Measurements from ENCODE around the gene CYRIA.

Gene CYRIA

GRCh38 chr2:16660114-16660513 is 5.5 kb downstream of the CYRIA start:
- no peaks in the 10 kb centered on the region for H3K9me3 Mint-ChIP-seq
- peaks cover 54% of the 10 kb centered on the region for H3K4me1 Mint-ChIP-seq
- DNase-seq (ENCODE audit: low spot score in 2 of 2) (no peak), ATAC-seq (no peak)
- H3K27ac Mint-ChIP-seq, result no peak overlapping the region
- H3K4me3 Mint-ChIP-seq, result no peak overlapping the region
- no peaks in the 10 kb centered on the region for H3K36me3 Mint-ChIP-seq

- ATAC-seq (no peak), DNase-seq (ENCODE audit: low spot score in 2 of 2) (no peak)
- Mint-ChIP-seq H3K4me3 (no peak overlapping the region), H3K36me3 (no peaks in the 10 kb centered on the region), H3K4me1 (peaks cover 45% of the 10 kb centered on the region), H3K9me3 (no peaks in the 10 kb centered on the region), H3K27ac (no peak overlapping the region)
Measured at GRCh38 chr2:16658076-16658739, 7.4 kb downstream of the CYRIA start.

GRCh38 chr2:16657671-16658070 is 8.0 kb downstream of the CYRIA start:
- Mint-ChIP-seq H3K9me3 (no peaks in the 10 kb centered on the region), H3K27ac (no peak overlapping the region), H3K4me3 (no peak overlapping the region), H3K36me3 (no peaks in the 10 kb centered on the region), H3K4me1 (peaks cover 43% of the 10 kb centered on the region)
- DNase-seq (ENCODE audit: low spot score in 2 of 2), result no peak
- ATAC-seq, result no peak

GRCh38 chr2:16656784-16657391 is 8.7 kb downstream of the CYRIA start:
- Mint-ChIP-seq H3K4me1 (peaks cover 37% of the 10 kb centered on the region), H3K4me3 (no peak overlapping the region), H3K9me3 (no peaks in the 10 kb centered on the region), H3K27ac (peak overlapping the region; percentile 0), H3K36me3 (no peaks in the 10 kb centered on the region)
- DNase-seq (ENCODE audit: low spot score in 2 of 2) (no peak), ATAC-seq (no peak)

GRCh38 chr2:16655905-16656642 is 9.6 kb downstream of the CYRIA start:
- H3K4me1 Mint-ChIP-seq, result peaks cover 38% of the 10 kb centered on the region

GRCh38 chr2:16655445-16655837 is 10.2 kb downstream of the CYRIA start:
- H3K9me3 Mint-ChIP-seq, result no peaks in the 10 kb centered on the region
- no peak overlapping the region for H3K4me3 Mint-ChIP-seq
- H3K27ac Mint-ChIP-seq, result peak overlapping the region; percentile 35
- H3K4me1 Mint-ChIP-seq, result peaks cover 44% of the 10 kb centered on the region
- DNase-seq (ENCODE audit: low spot score in 2 of 2) (no peak), ATAC-seq (no peak)
- no peaks in the 10 kb centered on the region for H3K36me3 Mint-ChIP-seq

More at GRCh38 chr2:16655905-16656642, 9.6 kb downstream of the CYRIA start:
- Mint-ChIP-seq H3K36me3 (no peaks in the 10 kb centered on the region), H3K4me3 (no peak overlapping the region), H3K27ac (peak overlapping the region; percentile 0), H3K9me3 (no peaks in the 10 kb centered on the region)
- DNase-seq (ENCODE audit: low spot score in 2 of 2) (no peak), ATAC-seq (no peak)

- peak; percentile 20 for ATAC-seq
- no peak overlapping the region for H3K4me3 Mint-ChIP-seq
- no peaks in the 10 kb centered on the region for H3K9me3 Mint-ChIP-seq
- H3K27ac Mint-ChIP-seq, result peak overlapping the region; percentile 35
- peaks cover 47% of the 10 kb centered on the region for H3K4me1 Mint-ChIP-seq
- DNase-seq (ENCODE audit: low spot score in 2 of 2), result no peak
- no peaks in the 10 kb centered on the region for H3K36me3 Mint-ChIP-seq
Measured at GRCh38 chr2:16654833-16655444, 10.7 kb downstream of the CYRIA start.

GRCh38 chr2:16653799-16654198 is 11.8 kb downstream of the CYRIA start:
- ATAC-seq, result no peak
- H3K4me3 Mint-ChIP-seq, result no peak overlapping the region
- H3K36me3 Mint-ChIP-seq, result no peaks in the 10 kb centered on the region
- DNase-seq (ENCODE audit: low spot score in 2 of 2), result no peak
- peaks cover 54% of the 10 kb centered on the region for H3K4me1 Mint-ChIP-seq
- H3K27ac Mint-ChIP-seq, result no peak overlapping the region
- no peaks in the 10 kb centered on the region for H3K9me3 Mint-ChIP-seq

- H3K27ac Mint-ChIP-seq, result no peak overlapping the region
Measured at GRCh38 chr2:16653083-16653375, 12.6 kb downstream of the CYRIA start.

GRCh38 chr2:16652296-16653082 is 13.1 kb downstream of the CYRIA start:
- Mint-ChIP-seq H3K4me3 (no peak overlapping the region), H3K4me1 (peaks cover 49% of the 10 kb centered on the region), H3K9me3 (no peaks in the 10 kb centered on the region), H3K27ac (no peak overlapping the region), H3K36me3 (no peaks in the 10 kb centered on the region)
- ATAC-seq, result no peak
- DNase-seq (ENCODE audit: low spot score in 2 of 2), result no peak

More at GRCh38 chr2:16653083-16653375, 12.6 kb downstream of the CYRIA start:
- peaks cover 49% of the 10 kb centered on the region for H3K4me1 Mint-ChIP-seq
- H3K4me3 Mint-ChIP-seq, result no peak overlapping the region
- H3K9me3 Mint-ChIP-seq, result no peaks in the 10 kb centered on the region
- DNase-seq (ENCODE audit: low spot score in 2 of 2) (no peak), ATAC-seq (no peak)
- H3K36me3 Mint-ChIP-seq, result no peaks in the 10 kb centered on the region

GRCh38 chr2:16650287-16651249 is 15.1 kb downstream of the CYRIA start:
- ATAC-seq (peak; percentile 56), DNase-seq (ENCODE audit: low spot score in 2 of 2) (no peak)
- peaks cover 37% of the 10 kb centered on the region for H3K4me1 Mint-ChIP-seq
- H3K27ac Mint-ChIP-seq, result peak overlapping the region; percentile 73
- no peaks in the 10 kb centered on the region for H3K36me3 Mint-ChIP-seq
- H3K4me3 Mint-ChIP-seq, result peak overlapping the region; percentile 41
- no peaks in the 10 kb centered on the region for H3K9me3 Mint-ChIP-seq

GRCh38 chr2:16649353-16650286 is 16.0 kb downstream of the CYRIA start:
- Mint-ChIP-seq H3K36me3 (no peaks in the 10 kb centered on the region), H3K9me3 (no peaks in the 10 kb centered on the region), H3K27ac (no peak overlapping the region), H3K4me1 (peaks cover 28% of the 10 kb centered on the region), H3K4me3 (peak overlapping the region; percentile 41)
- DNase-seq (ENCODE audit: low spot score in 2 of 2) (no peak), ATAC-seq (peak; percentile 76)

- H3K9me3 Mint-ChIP-seq, result no peaks in the 10 kb centered on the region
- no peak overlapping the region for H3K4me3 Mint-ChIP-seq
- H3K36me3 Mint-ChIP-seq, result no peaks in the 10 kb centered on the region
- H3K27ac Mint-ChIP-seq, result no peak overlapping the region
- ATAC-seq (no peak), DNase-seq (ENCODE audit: low spot score in 2 of 2) (no peak)
- H3K4me1 Mint-ChIP-seq, result peaks cover 22% of the 10 kb centered on the region
Measured at GRCh38 chr2:16647992-16648617, 17.5 kb downstream of the CYRIA start.

Data from stimulated activated effector memory CD8-positive, alpha-beta T cell treated with anti-CD3 and anti-CD28 coated beads, Interleukin-12 subunit alpha, Interleukin-12 subunit beta, amount 100 ng/mL, for 72 hours (primary cell).